ENCODE data around the gene ACIN1.

Gene ACIN1

GRCh38 chr14:23093526-23093925, 1.4 kb downstream of the ACIN1 start:
- H3K4me3 ChIP-seq = peak overlapping the region; percentile 98

GRCh38 chr14:23093104-23093503, 1.8 kb downstream of the ACIN1 start:
- Histone ChIP-seq H3K4me3 (no peak overlapping the region), H3K4me1 (peaks cover 14% of the 10 kb centered on the region), H3K36me3 (replicated peaks) (peaks cover 62% of the 10 kb centered on the region), H3K27me3 (ENCODE audit: low read depth) (no peaks in the 10 kb centered on the region), H3K9me3 (no peaks in the 10 kb centered on the region)
- DNase-seq (ENCODE audit: low spot score in 2 of 2) = no peak
- in situ Hi-C loops (cut with MboI; ENCODE audit: low sequenced_read_pairs) = no loop called here

More at GRCh38 chr14:23093526-23093925, 1.4 kb downstream of the ACIN1 start:
- Histone ChIP-seq H3K36me3 (replicated peaks) (peaks cover 60% of the 10 kb centered on the region), H3K9me3 (no peaks in the 10 kb centered on the region), H3K27me3 (ENCODE audit: low read depth) (no peaks in the 10 kb centered on the region), H3K4me1 (peaks cover 14% of the 10 kb centered on the region)
- no peak for DNase-seq (ENCODE audit: low spot score in 2 of 2)
- in situ Hi-C loops (cut with MboI; ENCODE audit: low sequenced_read_pairs) = no loop called here

DNA sequence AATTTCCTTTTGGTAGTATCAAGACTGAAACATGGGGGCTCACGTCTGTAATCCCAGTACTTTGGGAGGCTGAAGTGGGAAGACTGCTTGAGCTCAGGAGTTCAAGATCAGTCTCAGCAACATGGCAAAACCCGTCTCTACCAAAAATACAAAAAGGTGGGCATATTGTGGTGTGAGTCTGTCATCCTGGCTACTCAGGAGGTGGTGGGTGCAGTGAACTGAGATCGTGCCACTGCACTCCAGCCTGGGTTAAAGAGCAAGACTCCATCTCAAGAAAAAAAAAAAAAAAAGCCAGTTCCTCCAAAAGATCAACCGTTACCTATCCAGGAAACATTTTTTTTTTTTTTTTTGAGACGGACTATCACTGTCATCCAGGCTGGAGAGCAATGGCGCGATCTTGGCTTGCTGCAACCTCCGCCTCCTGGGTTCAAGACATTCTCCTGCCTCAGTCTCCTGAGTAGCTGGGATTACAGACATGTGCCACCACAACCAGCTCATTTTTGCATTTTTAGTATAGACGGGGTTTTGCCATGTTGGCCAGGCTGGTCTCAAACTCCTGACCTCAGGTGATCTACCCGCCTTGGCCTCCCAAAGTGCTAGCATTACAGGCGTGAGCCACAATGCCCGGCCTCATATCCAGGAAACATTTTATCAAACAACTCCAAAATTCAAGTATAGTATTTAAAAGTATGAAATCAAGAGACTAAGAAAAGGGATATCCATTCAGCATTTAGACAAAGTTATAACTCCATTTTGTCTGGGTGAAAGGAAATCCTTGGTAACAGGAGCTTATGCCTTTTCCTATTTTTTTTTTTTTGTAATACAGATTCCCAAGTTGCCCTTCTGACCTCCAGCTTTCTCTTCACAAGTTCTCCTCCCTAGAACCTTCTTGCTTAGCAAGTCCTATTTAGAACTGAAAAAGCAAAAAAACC, 3.4 kb downstream of the ACIN1 start:
- Histone ChIP-seq H3K27me3 (ENCODE audit: low read depth) (no peaks in the 10 kb centered on the region), H3K4me3 (no peak overlapping the region), H3K4me1 (peaks cover 9% of the 10 kb centered on the region), H3K9me3 (no peaks in the 10 kb centered on the region), H3K36me3 (replicated peaks) (peaks cover 61% of the 10 kb centered on the region)
- no peak for DNase-seq (ENCODE audit: low spot score in 2 of 2)
- in situ Hi-C loops (cut with MboI; ENCODE audit: low sequenced_read_pairs) = no loop called here

DNA sequence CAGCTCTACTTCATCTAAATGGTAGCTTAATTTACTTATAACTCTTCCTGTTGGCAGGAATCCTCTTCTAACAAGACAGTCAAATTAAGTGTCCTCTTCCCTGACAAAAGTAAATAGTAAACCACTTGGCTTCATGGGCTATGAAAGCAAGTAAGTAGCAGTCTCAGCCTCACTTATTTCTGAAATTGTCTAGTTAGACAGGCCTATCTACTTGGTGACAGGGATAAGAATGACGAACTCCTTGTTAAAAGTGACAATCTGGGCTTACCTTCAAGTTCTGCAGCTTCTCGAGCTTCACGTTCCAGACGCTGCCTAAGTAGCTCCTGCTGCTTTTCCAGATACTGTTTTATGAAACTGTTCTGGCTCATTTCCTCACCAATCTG, 4.7 kb downstream of the ACIN1 start:
- peaks cover 9% of the 10 kb centered on the region for H3K4me1 ChIP-seq
- H3K9me3 ChIP-seq = no peaks in the 10 kb centered on the region
- in situ Hi-C loops (cut with MboI; ENCODE audit: low sequenced_read_pairs) = no loop called here
- no peaks in the 10 kb centered on the region for H3K27me3 ChIP-seq (ENCODE audit: low read depth)
- H3K36me3 ChIP-seq (replicated peaks) = peaks cover 71% of the 10 kb centered on the region
- no peak for DNase-seq (ENCODE audit: low spot score in 2 of 2)
- H3K4me3 ChIP-seq = no peak overlapping the region

DNA sequence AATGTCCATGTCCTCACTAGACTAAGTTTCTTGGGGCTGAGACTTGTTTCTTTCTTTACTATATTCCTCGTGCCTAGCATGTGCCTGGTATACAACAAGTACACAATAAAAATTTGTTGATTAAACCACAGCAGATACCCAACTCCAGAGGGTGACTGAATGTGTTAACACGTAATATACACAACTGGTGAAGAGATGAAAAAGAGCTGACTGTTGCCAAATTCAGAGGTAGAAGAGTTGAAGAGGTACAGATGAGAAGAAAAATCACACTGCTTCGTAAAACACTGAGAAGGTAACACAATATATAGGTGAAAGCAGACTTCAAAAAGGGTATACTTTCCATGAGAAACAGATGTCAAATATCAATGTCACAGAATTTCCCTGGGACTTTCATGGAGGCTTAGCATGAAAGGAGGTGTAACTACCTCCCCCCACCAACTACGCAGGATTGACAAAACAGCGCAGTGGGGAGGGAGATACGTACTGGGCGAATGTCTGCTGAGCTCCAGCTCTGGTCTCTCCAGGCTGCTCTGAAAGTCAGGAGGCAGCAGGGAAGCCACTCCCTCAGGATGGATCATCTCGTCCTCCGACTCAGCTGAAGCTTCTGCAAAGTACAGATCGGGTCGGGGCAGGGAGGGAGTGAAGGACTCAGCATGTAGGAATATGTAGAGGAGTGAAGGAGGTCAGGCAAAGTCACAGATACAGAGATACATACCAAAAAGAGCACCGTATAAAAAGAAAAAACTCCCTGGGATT, 5.3 kb downstream of the ACIN1 start:
- DNase-seq (ENCODE audit: low spot score in 2 of 2) = no peak
- Histone ChIP-seq H3K36me3 (replicated peaks) (peaks cover 75% of the 10 kb centered on the region), H3K9me3 (no peaks in the 10 kb centered on the region), H3K4me1 (peaks cover 9% of the 10 kb centered on the region), H3K4me3 (no peak overlapping the region), H3K27me3 (ENCODE audit: low read depth) (no peaks in the 10 kb centered on the region)
- in situ Hi-C loops (cut with MboI; ENCODE audit: low sequenced_read_pairs) = no loop called here

DNA sequence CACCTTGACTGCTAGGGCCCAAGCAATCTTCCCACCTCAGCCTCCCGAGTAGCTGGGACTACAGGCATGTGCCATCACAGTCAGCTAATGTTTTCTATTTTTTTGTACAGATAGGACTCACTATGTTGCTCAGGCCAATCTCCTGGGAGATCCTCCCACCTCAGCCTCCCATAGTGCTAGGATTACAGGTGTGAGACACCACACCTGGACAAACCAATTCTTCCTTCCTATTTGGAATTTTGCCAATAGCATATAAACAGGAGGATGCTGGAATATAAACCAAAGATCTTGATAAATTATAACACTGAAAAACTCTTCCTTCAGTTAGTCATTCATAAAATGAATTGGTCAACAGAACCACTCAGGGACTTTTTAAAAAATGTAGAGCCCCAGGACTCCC, 8.4 kb downstream of the ACIN1 start:
- DNase-seq (ENCODE audit: low spot score in 2 of 2) = no peak
- Histone ChIP-seq H3K27me3 (ENCODE audit: low read depth) (no peaks in the 10 kb centered on the region), H3K36me3 (replicated peaks) (peaks cover 77% of the 10 kb centered on the region), H3K4me3 (no peak overlapping the region), H3K4me1 (no peaks in the 10 kb centered on the region), H3K9me3 (no peaks in the 10 kb centered on the region)
- in situ Hi-C loops (cut with MboI; ENCODE audit: low sequenced_read_pairs) = no loop called here

DNA sequence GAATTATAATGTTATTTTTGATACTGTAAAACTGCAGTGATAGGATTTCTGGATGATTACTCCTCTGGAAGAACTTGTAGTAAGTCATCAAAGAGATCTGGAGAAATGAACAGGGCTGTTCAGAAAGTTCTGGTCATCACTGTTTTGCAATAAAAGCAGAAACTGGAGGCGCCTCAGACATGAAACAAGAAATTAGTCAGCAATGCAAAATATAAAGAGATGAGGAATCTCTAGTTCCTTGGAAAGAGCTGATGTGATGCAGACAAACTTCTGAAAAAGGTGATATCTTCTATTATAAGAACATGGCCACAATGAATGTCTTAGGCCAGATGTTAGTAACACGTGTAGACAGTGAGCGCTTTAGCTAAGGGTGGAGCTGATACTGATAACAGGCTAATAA, 9.5 kb downstream of the ACIN1 start:
- no peak overlapping the region for H3K4me3 ChIP-seq
- H3K27me3 ChIP-seq (ENCODE audit: low read depth) = no peaks in the 10 kb centered on the region
- DNase-seq (ENCODE audit: low spot score in 2 of 2) = no peak
- H3K36me3 ChIP-seq (replicated peaks) = peaks cover 83% of the 10 kb centered on the region
- in situ Hi-C loops (cut with MboI; ENCODE audit: low sequenced_read_pairs) = no loop called here
- H3K9me3 ChIP-seq = no peaks in the 10 kb centered on the region
- H3K4me1 ChIP-seq = no peaks in the 10 kb centered on the region

GRCh38 chr14:23080474-23080873, 14.5 kb downstream of the ACIN1 start:
- Histone ChIP-seq H3K36me3 (replicated peaks) (peaks cover 91% of the 10 kb centered on the region), H3K27me3 (ENCODE audit: low read depth) (no peaks in the 10 kb centered on the region), H3K4me1 (no peaks in the 10 kb centered on the region), H3K9me3 (no peaks in the 10 kb centered on the region), H3K4me3 (no peak overlapping the region)
- DNase-seq (ENCODE audit: low spot score in 2 of 2) = no peak
- in situ Hi-C loops (cut with MboI; ENCODE audit: low sequenced_read_pairs) = no loop called here

DNA sequence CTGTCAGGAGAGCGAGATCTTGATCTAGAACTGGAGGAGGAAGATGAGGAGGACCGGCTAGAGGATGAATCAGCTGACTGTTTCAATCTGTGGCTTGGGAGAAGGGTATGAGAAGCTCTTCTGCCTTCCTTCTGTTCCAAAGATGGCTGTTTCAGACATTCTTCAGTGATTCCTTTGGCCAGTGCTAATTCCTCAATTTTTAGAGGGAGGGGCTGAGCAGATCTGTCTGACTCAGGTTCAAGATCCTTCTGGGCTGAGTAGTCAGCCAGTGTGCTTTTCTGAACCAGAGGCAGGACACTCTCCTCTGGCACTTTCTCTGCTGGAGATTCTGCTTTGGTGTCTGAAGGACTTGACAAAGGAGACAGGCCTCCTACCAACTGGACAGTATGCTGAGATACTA, 15.2 kb downstream of the ACIN1 start:
- in situ Hi-C loops (cut with MboI; ENCODE audit: low sequenced_read_pairs) = no loop called here
- Histone ChIP-seq H3K4me3 (no peak overlapping the region), H3K27me3 (ENCODE audit: low read depth) (no peaks in the 10 kb centered on the region), H3K4me1 (no peaks in the 10 kb centered on the region), H3K36me3 (replicated peaks) (peaks cover 87% of the 10 kb centered on the region), H3K9me3 (no peaks in the 10 kb centered on the region)
- no peak for DNase-seq (ENCODE audit: low spot score in 2 of 2)

DNA sequence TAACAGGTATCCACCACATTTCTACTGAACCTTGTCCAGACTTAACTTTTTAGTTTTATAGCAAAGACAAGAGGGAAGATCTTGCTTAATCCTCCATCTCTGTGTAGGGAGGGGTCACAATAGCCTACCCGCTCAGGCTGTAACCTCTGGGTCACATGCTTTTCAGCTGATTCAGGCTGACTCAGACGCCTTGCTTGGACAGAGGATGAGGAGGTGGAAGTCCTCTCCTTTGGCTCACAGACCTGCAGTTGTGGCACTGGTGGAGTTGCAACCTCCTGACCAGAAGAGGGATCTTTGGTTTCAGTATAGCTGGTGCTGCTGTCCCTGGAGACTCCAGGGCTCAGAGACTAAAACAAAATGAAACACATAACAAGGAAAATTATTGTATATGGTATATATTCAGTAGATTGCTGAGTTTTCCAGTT, 16.2 kb downstream of the ACIN1 start:
- H3K9me3 ChIP-seq = no peaks in the 10 kb centered on the region
- no peaks in the 10 kb centered on the region for H3K4me1 ChIP-seq
- no peaks in the 10 kb centered on the region for H3K27me3 ChIP-seq (ENCODE audit: low read depth)
- H3K4me3 ChIP-seq = no peak overlapping the region
- H3K36me3 ChIP-seq (replicated peaks) = peaks cover 86% of the 10 kb centered on the region
- DNase-seq (ENCODE audit: low spot score in 2 of 2) = no peak
- in situ Hi-C loops (cut with MboI; ENCODE audit: low sequenced_read_pairs) = no loop called here

DNA sequence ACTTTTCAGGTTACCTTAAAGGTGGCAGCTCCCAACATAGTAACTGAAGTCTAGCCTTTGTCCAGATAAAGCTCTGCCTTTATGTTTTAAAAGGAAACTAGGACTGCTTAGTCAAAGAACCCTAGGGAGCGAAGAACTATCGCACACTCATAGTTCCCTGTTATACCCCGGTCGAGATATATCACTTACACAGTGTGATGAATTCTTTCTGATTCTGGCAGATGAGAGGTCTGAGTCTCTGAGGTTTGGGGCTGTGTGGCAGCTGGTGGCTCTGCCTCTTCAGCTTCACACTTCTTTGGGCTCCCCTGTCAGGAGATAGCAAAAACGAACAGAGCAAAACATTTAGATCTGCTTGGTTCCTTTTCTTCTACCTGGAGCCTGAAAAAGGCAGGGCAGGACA, 17.0 kb downstream of the ACIN1 start:
- no peaks in the 10 kb centered on the region for H3K9me3 ChIP-seq
- in situ Hi-C loops (cut with MboI; ENCODE audit: low sequenced_read_pairs) = no loop called here
- H3K4me1 ChIP-seq = no peaks in the 10 kb centered on the region
- DNase-seq (ENCODE audit: low spot score in 2 of 2) = no peak
- H3K36me3 ChIP-seq (replicated peaks) = peaks cover 85% of the 10 kb centered on the region
- no peak overlapping the region for H3K4me3 ChIP-seq
- no peaks in the 10 kb centered on the region for H3K27me3 ChIP-seq (ENCODE audit: low read depth)

DNA sequence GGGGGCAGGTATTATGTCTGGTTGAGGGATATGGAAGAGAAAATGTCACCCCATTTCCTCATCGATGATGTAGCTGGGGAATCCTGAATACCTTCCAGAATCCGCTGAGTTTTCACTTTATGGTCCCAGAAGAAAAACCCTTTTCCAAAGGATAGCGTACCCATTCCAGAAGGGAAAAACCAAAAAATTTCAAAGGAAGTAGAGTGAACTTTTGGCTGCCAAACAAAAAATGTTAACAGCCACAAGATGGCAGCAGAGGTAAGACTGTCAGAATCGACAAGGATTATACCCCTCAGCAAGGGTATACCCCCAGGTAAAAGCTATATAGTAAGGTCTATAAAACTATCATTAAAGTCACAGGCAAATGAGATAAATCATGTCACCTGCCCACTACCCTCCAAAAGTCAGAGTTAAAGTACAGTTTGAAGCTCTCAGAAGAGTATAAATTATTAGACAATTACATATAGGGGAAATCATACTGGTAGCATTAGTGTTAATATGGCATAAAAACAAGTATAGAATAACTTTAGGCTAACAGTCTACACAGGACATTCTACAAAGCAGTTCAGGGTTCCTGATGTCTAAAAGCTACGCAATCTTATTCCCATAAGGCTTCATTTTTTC, 18.0 kb downstream of the ACIN1 start:
- no peaks in the 10 kb centered on the region for H3K9me3 ChIP-seq
- in situ Hi-C loops (cut with MboI; ENCODE audit: low sequenced_read_pairs) = no loop called here
- peaks cover 6% of the 10 kb centered on the region for H3K4me1 ChIP-seq
- DNase-seq (ENCODE audit: low spot score in 2 of 2) = peak in 1 of 2 experiments; percentile 51
- no peak overlapping the region for H3K4me3 ChIP-seq
- H3K36me3 ChIP-seq (replicated peaks) = peaks cover 86% of the 10 kb centered on the region
- no peaks in the 10 kb centered on the region for H3K27me3 ChIP-seq (ENCODE audit: low read depth)

GRCh38 chr14:23074906-23075305, 20.0 kb downstream of the ACIN1 start:
- Histone ChIP-seq H3K9me3 (no peaks in the 10 kb centered on the region), H3K36me3 (replicated peaks) (peaks cover 68% of the 10 kb centered on the region), H3K4me1 (peaks cover 13% of the 10 kb centered on the region), H3K4me3 (no peak overlapping the region), H3K27me3 (ENCODE audit: low read depth) (no peaks in the 10 kb centered on the region)
- no peak for DNase-seq (ENCODE audit: low spot score in 2 of 2)
- in situ Hi-C loops (cut with MboI; ENCODE audit: low sequenced_read_pairs) = loop anchor here (25.0 kb wide), 1 partner anchor 513 kb away; no protein-coding TSS in a partner anchor
